HCT116 (cell line): ENCODE results near the gene CYP3A4. TPM values are rescaled to one million over a fixed set of nuclear protein-coding genes. Genes with fewer than 3 reads are reported as not detected.

Experiments
- ATAC-seq: fragments of 200-7000 bp; cut with Tn5 transposase; 2 replicates; pipeline ENCODE4 v1.9.1; 2020; ENCODE audit warnings: mild to moderate bottlenecking, moderate library complexity
- BruUV-seq: library from RNA; stranded (reverse); fragments of 400-500 nt; replicated peaks from 2 replicates; lab custom pipeline; 2021; lab: Mats Ljungman, UMichigan
- CTCF ChIA-PET: fragments of 300-600 bp; sonication (Branson Sonifier 250); formaldehyde crosslinking; loops from one replicate; lab custom pipeline; 2021; ENCODE audit warnings: antibody characterized with exemption; lab: Charles Lee
- POLR2A ChIA-PET: fragments of 300-600, 350-600 bp; sonication (Branson Sonifier 250); formaldehyde crosslinking; loops from one replicate; lab custom pipeline; 2021; ENCODE audit warnings: antibody characterized with exemption; lab: Charles Lee
- RAD21 ChIA-PET, 2 experiments: fragments of 300-600 bp; sonication (Branson Sonifier 250); formaldehyde crosslinking; loops; one replicate each; lab custom pipeline; 2023; ENCODE audit warnings: low total read pairs in 2 of 2; ENCODE audit not compliant: uncharacterized antibody in 2 of 2, unreplicated experiment in 2 of 2, low non-redundant PET in 1 of 2; lab: Charles Lee
- DNase-seq: peaks from one replicate; pipeline ENCODE4 v3.0.0-alpha.2; 2010; ENCODE audit warnings: low read depth, low spot score
- H2AFZ ChIP-seq: fragments of 200-600 bp; shearing (Covaris generic), sonication (generic); 2 replicates; pipeline ENCODE4 v1.6.1; 2017; ENCODE audit warnings: low read depth, mixed run types, mixed read lengths, antibody characterized with exemption, low read length; ENCODE audit not compliant: poor library complexity, severe bottlenecking
- H3K27ac ChIP-seq: 2 replicates; pipeline ENCODE4 v1.5.1; 2012; ENCODE audit warnings: low read depth, low read length
- H3K27me3 ChIP-seq: fragments of 200-600 bp; sonication (generic); 2 replicates; pipeline ENCODE4 v1.6.1; 2016; ENCODE audit warnings: mixed run types, low read length, mixed read lengths; ENCODE audit not compliant: insufficient read depth
- H3K36me3 ChIP-seq, 2 experiments: fragments of 200-500 bp in 1 of 2; fragments of 200-600 bp in 1 of 2; sonication (Bioruptor generic) in 1 of 2; sonication (generic) in 1 of 2; 2 replicates each; pipeline versions ENCODE4 v1.5.1 to v1.6.1; 2014 to 2016; ENCODE audit warnings: low read length in 2 of 2, inconsistent platforms in 1 of 2, mixed read lengths in 1 of 2, mixed run types in 1 of 2; ENCODE audit not compliant: insufficient read depth in 2 of 2, control insufficient read depth in 1 of 2
- H3K4me1 ChIP-seq, 2 experiments: fragments of 200-600 bp in 1 of 2; sonication (generic) in 1 of 2; 2 replicates each; pipeline versions ENCODE4 v1.5.1 to v1.6.1; 2012 to 2017; ENCODE audit warnings: low read length in 2 of 2, inconsistent platforms in 1 of 2, mild to moderate bottlenecking in 1 of 2, mixed read lengths in 1 of 2, mixed run types in 1 of 2, moderate library complexity in 1 of 2; ENCODE audit not compliant: insufficient read depth in 2 of 2, control insufficient read depth in 1 of 2
- H3K4me2 ChIP-seq: fragments of 200-600 bp; sonication (generic); 2 replicates; pipeline ENCODE4 v1.6.1; 2017; ENCODE audit warnings: mixed run types, low read length, mixed read lengths
- H3K4me3 ChIP-seq, 2 experiments: fragments of 200-600 bp in 1 of 2; sonication (generic) in 1 of 2; replicated peaks in 1 of 2; 2 replicates each; pipeline ENCODE4 v1.5.1; 2011 to 2016; ENCODE audit warnings: low read length in 2 of 2, control low read depth in 1 of 2, low read depth in 1 of 2, mild to moderate bottlenecking in 1 of 2, mixed read lengths in 1 of 2, mixed run types in 1 of 2
- H3K79me2 ChIP-seq: fragments of 200-600 bp; sonication (generic); 2 replicates; pipeline ENCODE4 v1.6.1; 2017; ENCODE audit warnings: mild to moderate bottlenecking, mixed run types, low read length, moderate library complexity, mixed read lengths; ENCODE audit not compliant: insufficient read depth
- H3K9ac ChIP-seq: fragments of 200-600 bp; sonication (generic); 2 replicates; pipeline ENCODE4 v1.6.1; 2016; ENCODE audit warnings: low read length, mixed read lengths
- H3K9me2 ChIP-seq: fragments of 200-600 bp; sonication (generic), shearing (Covaris generic); 2 replicates; pipeline ENCODE4 v1.6.1; 2017; ENCODE audit warnings: mixed run types, mild to moderate bottlenecking, moderate library complexity; ENCODE audit not compliant: insufficient read depth
- H3K9me3 ChIP-seq, 2 experiments: fragments of 200-500 bp in 1 of 2; fragments of 200-600 bp in 1 of 2; sonication (Bioruptor generic) in 1 of 2; sonication (generic) in 1 of 2; 2 replicates each; pipeline ENCODE4 v1.6.1; 2014 to 2017; ENCODE audit warnings: low read length in 2 of 2, mixed read lengths in 2 of 2, inconsistent platforms in 1 of 2, low read depth in 1 of 2, mild to moderate bottlenecking in 1 of 2, mixed run types in 1 of 2, moderate library complexity in 1 of 2; ENCODE audit not compliant: control insufficient read depth in 1 of 2, insufficient read depth in 1 of 2
- H4K20me1 ChIP-seq: fragments of 200-600 bp; sonication (generic), shearing (Covaris generic); 2 replicates; pipeline ENCODE4 v1.6.1; 2017; ENCODE audit warnings: mixed run types, mild to moderate bottlenecking, moderate library complexity; ENCODE audit not compliant: insufficient read depth
- CEBPB ChIP-seq: IDR thresholded peaks from 2 replicates; pipeline ENCODE4 v1.6.1; 2012; ENCODE audit warnings: low read depth
- EZH2phosphoT487 ChIP-seq: fragments of 200-600 bp; IDR thresholded peaks from 2 replicates; pipeline ENCODE4 v1.6.1; 2018; ENCODE audit warnings: antibody characterized with exemption, borderline replicate concordance
- FOSL1 ChIP-seq: IDR thresholded peaks from 2 replicates; pipeline ENCODE4 v1.6.1; 2012; ENCODE audit warnings: low read depth
- JUND ChIP-seq: IDR thresholded peaks from 2 replicates; pipeline ENCODE4 v1.6.1; 2012
- POLR2A ChIP-seq: IDR thresholded peaks from 2 replicates; pipeline ENCODE4 v1.7.0; 2011; ENCODE audit warnings: borderline replicate concordance; ENCODE audit not compliant: insufficient read depth, insufficient read length; ENCODE audit errors: extremely low read depth
- POLR2AphosphoS5 ChIP-seq: IDR thresholded peaks from 2 replicates; pipeline ENCODE4 v1.6.1; 2011; ENCODE audit warnings: mild to moderate bottlenecking, low read depth, low read length, moderate library complexity
- RAD21 ChIP-seq: IDR thresholded peaks from 2 replicates; pipeline ENCODE4 v1.6.1; 2012; ENCODE audit warnings: low read depth, mild to moderate bottlenecking
- SP1 ChIP-seq: IDR thresholded peaks from 2 replicates; pipeline ENCODE4 v1.6.1; 2012; ENCODE audit warnings: low read depth
- SRF ChIP-seq: IDR thresholded peaks from 2 replicates; pipeline ENCODE4 v1.6.1; 2012; ENCODE audit warnings: low read depth
- YY1 ChIP-seq: IDR thresholded peaks from 2 replicates; pipeline ENCODE4 v1.6.1; 2011; ENCODE audit warnings: low read length, low read depth, moderate library complexity, mild to moderate bottlenecking; ENCODE audit not compliant: insufficient replicate concordance; ENCODE audit errors: extremely low read depth
- ZNF274 ChIP-seq: fragments of 200-500 bp; sonication (Bioruptor generic); IDR thresholded peaks from 2 replicates; pipeline ENCODE4 v1.6.1; 2014; ENCODE audit warnings: mild to moderate bottlenecking, low read depth, low read length, inconsistent platforms
- intact Hi-C: fragments of 100-400 bp; cut with micrococcal nuclease; formaldehyde crosslinking; loops from 2 replicates; pipeline ENCODE4 v1.10.0; 2022
- total RNA-seq: library from RNA; stranded (reverse); gene quantifications from one replicate; pipeline ENCODE4 v1.2.1, GENCODE V29; 2021; ENCODE audit not compliant: unreplicated experiment
- TF ChIP-seq, protein P1 (sequence below): IDR thresholded peaks from 2 replicates; pipeline ENCODE4 v1.6.1; 2012; ENCODE audit warnings: low read depth
- TF ChIP-seq, protein P2 (sequence below), 3 experiments: fragments of 200-600 bp in 1 of 3; sonication (generic) in 1 of 3; IDR thresholded peaks in 2 of 3; conservative IDR thresholded peaks in 1 of 3; 2 replicates each; pipeline ENCODE4 v1.5.1; 2012 to 2017; ENCODE audit warnings: low read depth in 2 of 3, low read length in 2 of 3, antibody characterized with exemption in 1 of 3, borderline replicate concordance in 1 of 3, control low read depth in 1 of 3, mild to moderate bottlenecking in 1 of 3, mixed read lengths in 1 of 3, mixed run types in 1 of 3, moderate library complexity in 1 of 3; ENCODE audit not compliant: insufficient read depth in 1 of 3
- TF ChIP-seq, protein P3 (sequence below): IDR thresholded peaks from 2 replicates; pipeline ENCODE4 v1.6.1; 2012
- TF ChIP-seq, protein P4 (sequence below): IDR thresholded peaks from 2 replicates; pipeline ENCODE4 v1.6.1; 2012

Gene CYP3A4
- total RNA-seq, 1 experiment from 2014 or later: 0.25 TPM

DNA sequence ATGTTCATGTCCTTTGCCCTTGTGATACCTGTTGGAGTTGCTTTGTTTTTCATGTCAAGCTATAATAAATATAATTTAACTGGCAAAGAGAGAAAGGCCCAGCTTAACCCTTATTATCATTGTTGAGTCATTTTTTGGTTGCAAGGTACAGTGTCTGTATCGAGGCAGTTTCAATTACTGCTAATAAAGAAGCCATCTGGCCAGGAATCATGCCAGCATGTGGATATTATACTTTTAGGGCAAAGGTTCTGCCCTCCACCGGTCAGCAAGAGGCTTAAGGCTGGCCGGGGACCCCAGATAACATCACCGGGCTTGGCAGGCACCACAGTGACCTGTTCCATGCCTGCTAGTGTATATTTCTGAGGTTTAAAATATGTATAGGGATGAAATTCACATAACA, 9.0 kb upstream of the CYP3A4 start (continued):
- TF ChIP-seq, protein P1, sequence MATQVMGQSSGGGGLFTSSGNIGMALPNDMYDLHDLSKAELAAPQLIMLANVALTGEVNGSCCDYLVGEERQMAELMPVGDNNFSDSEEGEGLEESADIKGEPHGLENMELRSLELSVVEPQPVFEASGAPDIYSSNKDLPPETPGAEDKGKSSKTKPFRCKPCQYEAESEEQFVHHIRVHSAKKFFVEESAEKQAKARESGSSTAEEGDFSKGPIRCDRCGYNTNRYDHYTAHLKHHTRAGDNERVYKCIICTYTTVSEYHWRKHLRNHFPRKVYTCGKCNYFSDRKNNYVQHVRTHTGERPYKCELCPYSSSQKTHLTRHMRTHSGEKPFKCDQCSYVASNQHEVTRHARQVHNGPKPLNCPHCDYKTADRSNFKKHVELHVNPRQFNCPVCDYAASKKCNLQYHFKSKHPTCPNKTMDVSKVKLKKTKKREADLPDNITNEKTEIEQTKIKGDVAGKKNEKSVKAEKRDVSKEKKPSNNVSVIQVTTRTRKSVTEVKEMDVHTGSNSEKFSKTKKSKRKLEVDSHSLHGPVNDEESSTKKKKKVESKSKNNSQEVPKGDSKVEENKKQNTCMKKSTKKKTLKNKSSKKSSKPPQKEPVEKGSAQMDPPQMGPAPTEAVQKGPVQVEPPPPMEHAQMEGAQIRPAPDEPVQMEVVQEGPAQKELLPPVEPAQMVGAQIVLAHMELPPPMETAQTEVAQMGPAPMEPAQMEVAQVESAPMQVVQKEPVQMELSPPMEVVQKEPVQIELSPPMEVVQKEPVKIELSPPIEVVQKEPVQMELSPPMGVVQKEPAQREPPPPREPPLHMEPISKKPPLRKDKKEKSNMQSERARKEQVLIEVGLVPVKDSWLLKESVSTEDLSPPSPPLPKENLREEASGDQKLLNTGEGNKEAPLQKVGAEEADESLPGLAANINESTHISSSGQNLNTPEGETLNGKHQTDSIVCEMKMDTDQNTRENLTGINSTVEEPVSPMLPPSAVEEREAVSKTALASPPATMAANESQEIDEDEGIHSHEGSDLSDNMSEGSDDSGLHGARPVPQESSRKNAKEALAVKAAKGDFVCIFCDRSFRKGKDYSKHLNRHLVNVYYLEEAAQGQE: no peak
- TF ChIP-seq CEBPB: no peak
- TF ChIP-seq POLR2AphosphoS5: no peak

DNA sequence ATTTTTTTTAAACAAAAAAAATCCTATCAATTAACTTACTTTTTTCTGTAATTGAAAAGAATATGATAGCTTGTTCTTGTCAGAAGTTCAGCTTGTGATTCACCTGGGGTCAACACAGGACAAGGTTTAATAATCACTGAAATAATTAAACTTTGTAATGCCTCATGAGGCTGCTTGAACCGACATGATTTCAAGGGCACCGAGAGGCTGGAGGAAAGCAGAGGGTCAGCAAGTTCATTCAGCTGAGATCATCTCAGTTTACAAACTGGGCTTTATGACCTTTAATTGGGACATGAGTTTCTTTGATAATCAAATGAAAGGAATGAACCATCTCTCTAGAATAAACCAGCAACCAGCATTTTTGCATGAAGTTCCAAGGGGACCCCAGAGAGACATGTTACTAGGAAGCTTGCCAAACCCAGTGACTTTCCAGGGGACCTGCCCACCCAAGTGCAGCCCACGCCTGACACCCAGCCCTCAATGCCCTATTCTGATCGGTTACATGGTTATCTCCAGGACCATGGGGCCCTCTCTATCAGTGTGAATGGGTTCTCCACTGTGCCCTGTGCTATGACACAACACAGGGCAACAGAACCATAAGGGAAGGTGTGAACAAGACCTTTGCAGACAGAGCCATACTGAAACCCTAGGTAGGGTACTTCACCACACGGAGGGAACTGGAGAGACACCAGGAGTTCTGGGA, 7.8 kb upstream of the CYP3A4 start:
- POLR2A ChIA-PET: no interaction called here
- H3K27me3 ChIP-seq: peaks cover 6% of the 10 kb centered on the region
- H3K9me3 ChIP-seq: no peaks in the 10 kb centered on the region
- H3K9ac ChIP-seq: no peak overlapping the region
- intact Hi-C loops: no loop called here
- ATAC-seq (no peak), DNase-seq (no peak)
- RAD21 ChIA-PET: no interaction called here
- TF ChIP-seq, protein P2, sequence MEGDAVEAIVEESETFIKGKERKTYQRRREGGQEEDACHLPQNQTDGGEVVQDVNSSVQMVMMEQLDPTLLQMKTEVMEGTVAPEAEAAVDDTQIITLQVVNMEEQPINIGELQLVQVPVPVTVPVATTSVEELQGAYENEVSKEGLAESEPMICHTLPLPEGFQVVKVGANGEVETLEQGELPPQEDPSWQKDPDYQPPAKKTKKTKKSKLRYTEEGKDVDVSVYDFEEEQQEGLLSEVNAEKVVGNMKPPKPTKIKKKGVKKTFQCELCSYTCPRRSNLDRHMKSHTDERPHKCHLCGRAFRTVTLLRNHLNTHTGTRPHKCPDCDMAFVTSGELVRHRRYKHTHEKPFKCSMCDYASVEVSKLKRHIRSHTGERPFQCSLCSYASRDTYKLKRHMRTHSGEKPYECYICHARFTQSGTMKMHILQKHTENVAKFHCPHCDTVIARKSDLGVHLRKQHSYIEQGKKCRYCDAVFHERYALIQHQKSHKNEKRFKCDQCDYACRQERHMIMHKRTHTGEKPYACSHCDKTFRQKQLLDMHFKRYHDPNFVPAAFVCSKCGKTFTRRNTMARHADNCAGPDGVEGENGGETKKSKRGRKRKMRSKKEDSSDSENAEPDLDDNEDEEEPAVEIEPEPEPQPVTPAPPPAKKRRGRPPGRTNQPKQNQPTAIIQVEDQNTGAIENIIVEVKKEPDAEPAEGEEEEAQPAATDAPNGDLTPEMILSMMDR (IDR thresholded peaks at IDR 0.05 in 2 of 3, conservative IDR thresholded peaks at IDR 0.05 in 1 of 3; ENCODE audit: borderline replicate concordance in 1 of 3, insufficient read depth in 1 of 3, low read depth in 2 of 3, low read length in 2 of 3): no peak
- TF ChIP-seq, protein P3, sequence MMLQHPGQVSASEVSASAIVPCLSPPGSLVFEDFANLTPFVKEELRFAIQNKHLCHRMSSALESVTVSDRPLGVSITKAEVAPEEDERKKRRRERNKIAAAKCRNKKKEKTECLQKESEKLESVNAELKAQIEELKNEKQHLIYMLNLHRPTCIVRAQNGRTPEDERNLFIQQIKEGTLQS: no peak
- TF ChIP-seq JUND (no peak), EZH2phosphoT487 (no peak), FOSL1 (no peak), RAD21 (no peak), SRF (no peak), POLR2A (no peak), SP1 (no peak), YY1 (no peak), ZNF274 (no peak)
- TF ChIP-seq, protein P1: no peak
- TF ChIP-seq, protein P4, sequence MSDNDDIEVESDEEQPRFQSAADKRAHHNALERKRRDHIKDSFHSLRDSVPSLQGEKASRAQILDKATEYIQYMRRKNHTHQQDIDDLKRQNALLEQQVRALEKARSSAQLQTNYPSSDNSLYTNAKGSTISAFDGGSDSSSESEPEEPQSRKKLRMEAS: no peak
- H3K4me2 ChIP-seq: no peak overlapping the region
- BruUV-seq: no TSS peak
- no peak overlapping the region for H3K4me3 ChIP-seq
- H3K9me2 ChIP-seq: no peaks in the 10 kb centered on the region
- H2AFZ ChIP-seq: no peak overlapping the region
- CTCF ChIA-PET: no interaction called here
- no peaks in the 10 kb centered on the region for H3K36me3 ChIP-seq
- H3K79me2 ChIP-seq: no peaks in the 10 kb centered on the region
- no peaks in the 10 kb centered on the region for H3K4me1 ChIP-seq
- no peaks in the 10 kb centered on the region for H4K20me1 ChIP-seq
- H3K27ac ChIP-seq: no peak overlapping the region
